SU-DHL-6 (cell line): ENCODE data around the gene GALR2.
A peak's percentile ranks its signal among the peaks of the same experiment; 100 is the strongest.
"Not testable (repeated sequence)": the region's sequence is repeated elsewhere in the genome, so short reads cannot be mapped to it uniquely, and the experiment has no call there.

Experiments
- H2AFZ ChIP-seq: fragments of 200-600 bp; sonication (generic); 2 replicates; pipeline ENCODE4 v1.6.1; 2014; ENCODE audit warnings: low read depth, mild to moderate bottlenecking, moderate library complexity, mixed read lengths, antibody characterized with exemption, low read length; ENCODE audit not compliant: severe bottlenecking
- H3F3A ChIP-seq: fragments of 200-600 bp; shearing (Covaris generic); 2 replicates; pipeline ENCODE4 v1.6.0; 2016; ENCODE audit warnings: antibody characterized with exemption, mild to moderate bottlenecking; ENCODE audit not compliant: insufficient read depth
- H3K27ac ChIP-seq: fragments of 200-600 bp; sonication (generic); 2 replicates; pipeline ENCODE4 v1.5.1; 2016; ENCODE audit warnings: low read depth, mild to moderate bottlenecking, low read length, moderate library complexity, mixed read lengths
- H3K27me3 ChIP-seq: fragments of 200-600 bp; sonication (generic), shearing (Covaris generic); 2 replicates; pipeline ENCODE4 v1.6.0; 2014; ENCODE audit warnings: mild to moderate bottlenecking, low read length
- H3K36me3 ChIP-seq: fragments of 200-600 bp; sonication (generic); 2 replicates; pipeline ENCODE4 v1.6.1; 2014; ENCODE audit warnings: mild to moderate bottlenecking, low read length, mixed read lengths
- H3K4me2 ChIP-seq: fragments of 300-600, 200-600 bp; shearing (Covaris generic), sonication (generic); 2 replicates; pipeline ENCODE4 v1.6.0; 2014; ENCODE audit warnings: low read length, low read depth, mild to moderate bottlenecking; ENCODE audit not compliant: poor library complexity, severe bottlenecking
- H3K4me3 ChIP-seq: fragments of 200-600 bp; sonication (generic); 2 replicates; pipeline ENCODE4 v1.5.1; 2014; ENCODE audit warnings: antibody characterized with exemption, low read length, mild to moderate bottlenecking, mixed read lengths; ENCODE audit not compliant: insufficient read depth, poor library complexity, severe bottlenecking
- H3K79me2 ChIP-seq: fragments of 200-600 bp; sonication (generic); 2 replicates; pipeline ENCODE4 v1.6.1; 2014; ENCODE audit warnings: mild to moderate bottlenecking, low read length, moderate library complexity; ENCODE audit not compliant: insufficient read depth
- H3K9ac ChIP-seq: fragments of 200-600 bp; sonication (generic); 2 replicates; pipeline ENCODE4 v1.7.0; 2014; ENCODE audit warnings: mild to moderate bottlenecking, low read length
- H3K9me2 ChIP-seq: fragments of 200-600 bp; sonication (generic); replicated peaks from 2 replicates; pipeline ENCODE4 v1.6.1; 2014; ENCODE audit warnings: low read length; ENCODE audit not compliant: insufficient read depth
- H3K9me3 ChIP-seq: fragments of 200-600 bp; sonication (generic); 2 replicates; pipeline ENCODE4 v1.6.1; 2014; ENCODE audit warnings: low read length, mixed read lengths; ENCODE audit not compliant: insufficient read depth
- H4K20me1 ChIP-seq: fragments of 200-600 bp; sonication (generic); 2 replicates; pipeline ENCODE4 v1.6.1; 2014; ENCODE audit warnings: low read depth, mild to moderate bottlenecking, antibody characterized with exemption, low read length, moderate library complexity, mixed read lengths
- EZH2phosphoT487 ChIP-seq: fragments of 200-600 bp; sonication (generic), shearing (Covaris generic); conservative IDR thresholded peaks from 2 replicates; pipeline ENCODE4 v1.6.1; 2018; ENCODE audit warnings: mild to moderate bottlenecking, antibody characterized with exemption, low read length, moderate library complexity, mixed read lengths
- TF ChIP-seq, protein P1 (sequence below): fragments of 200-600 bp; sonication (generic); IDR thresholded peaks from one replicate; pipeline ENCODE4 v1.5.1; 2017; ENCODE audit warnings: antibody characterized with exemption, mild to moderate bottlenecking, low read length, moderate library complexity; ENCODE audit not compliant: insufficient read depth, poor library complexity, severe bottlenecking

Gene GALR2

DNA sequence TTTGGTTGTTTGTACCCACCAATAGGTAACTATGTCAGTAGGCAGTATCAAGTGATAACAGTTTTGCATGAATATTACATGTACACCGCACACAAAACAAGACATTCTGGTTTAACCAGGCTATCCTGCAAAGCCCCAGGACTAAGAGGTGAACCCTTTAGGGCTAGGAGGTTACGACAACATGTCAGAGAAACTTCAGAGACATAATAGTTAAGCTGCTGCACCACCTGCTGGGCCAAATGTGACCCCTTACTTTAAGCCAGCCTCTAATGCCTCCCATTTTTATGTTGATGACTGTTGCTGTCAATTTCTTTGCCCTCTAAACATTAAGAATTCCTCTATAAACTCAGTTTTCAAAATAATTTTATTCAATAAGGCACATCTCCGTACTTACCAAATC is 17.7 kb upstream of the GALR2 start:
- Histone ChIP-seq H2AFZ (no peak overlapping the region), H3K79me2 (no peaks in the 10 kb centered on the region), H3F3A (no peaks in the 10 kb centered on the region; the same call in 1 of the 2 replicates), H3K27ac (no peak overlapping the region), H3K4me2 (no peak overlapping the region), H3K27me3 (no peaks in the 10 kb centered on the region), H3K9me3 (no peaks in the 10 kb centered on the region), H3K4me3 (no peak overlapping the region), H3K36me3 (peaks cover 14% of the 10 kb centered on the region), H4K20me1 (no peaks in the 10 kb centered on the region), H3K9me2 (no peaks in the 10 kb centered on the region), H3K9ac (no peak overlapping the region)
- no peak for TF ChIP-seq EZH2phosphoT487
- TF ChIP-seq, protein P1, sequence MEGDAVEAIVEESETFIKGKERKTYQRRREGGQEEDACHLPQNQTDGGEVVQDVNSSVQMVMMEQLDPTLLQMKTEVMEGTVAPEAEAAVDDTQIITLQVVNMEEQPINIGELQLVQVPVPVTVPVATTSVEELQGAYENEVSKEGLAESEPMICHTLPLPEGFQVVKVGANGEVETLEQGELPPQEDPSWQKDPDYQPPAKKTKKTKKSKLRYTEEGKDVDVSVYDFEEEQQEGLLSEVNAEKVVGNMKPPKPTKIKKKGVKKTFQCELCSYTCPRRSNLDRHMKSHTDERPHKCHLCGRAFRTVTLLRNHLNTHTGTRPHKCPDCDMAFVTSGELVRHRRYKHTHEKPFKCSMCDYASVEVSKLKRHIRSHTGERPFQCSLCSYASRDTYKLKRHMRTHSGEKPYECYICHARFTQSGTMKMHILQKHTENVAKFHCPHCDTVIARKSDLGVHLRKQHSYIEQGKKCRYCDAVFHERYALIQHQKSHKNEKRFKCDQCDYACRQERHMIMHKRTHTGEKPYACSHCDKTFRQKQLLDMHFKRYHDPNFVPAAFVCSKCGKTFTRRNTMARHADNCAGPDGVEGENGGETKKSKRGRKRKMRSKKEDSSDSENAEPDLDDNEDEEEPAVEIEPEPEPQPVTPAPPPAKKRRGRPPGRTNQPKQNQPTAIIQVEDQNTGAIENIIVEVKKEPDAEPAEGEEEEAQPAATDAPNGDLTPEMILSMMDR = no peak

DNA sequence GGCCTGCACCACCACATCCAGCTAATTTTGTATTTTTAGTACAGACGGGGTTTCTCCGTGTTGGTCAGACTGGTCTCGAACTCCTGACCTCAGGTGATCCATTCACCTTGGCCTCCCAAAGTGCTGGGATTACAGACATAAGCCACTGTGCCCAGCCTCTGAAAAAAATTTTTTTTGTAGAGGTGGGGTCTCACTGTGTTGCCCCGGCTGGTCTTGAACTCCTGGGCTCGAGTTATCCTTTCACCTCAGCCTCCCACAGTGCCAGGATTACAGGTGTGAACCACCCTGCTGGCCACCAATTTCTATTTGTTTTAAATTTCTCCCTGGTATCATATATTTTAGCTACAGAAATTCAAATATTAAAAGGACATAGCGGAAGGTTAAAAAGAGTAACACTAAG is 16.3 kb upstream of the GALR2 start:
- not testable (repeated sequence) for H3F3A ChIP-seq, H3K4me2 ChIP-seq, H3K9me3 ChIP-seq, H3K4me3 ChIP-seq, H3K79me2 ChIP-seq, H3K27me3 ChIP-seq, H3K9me2 ChIP-seq, H2AFZ ChIP-seq, H4K20me1 ChIP-seq, H3K27ac ChIP-seq, H3K9ac ChIP-seq
- H3K36me3 ChIP-seq = peaks cover 14% of the 10 kb centered on the region

DNA sequence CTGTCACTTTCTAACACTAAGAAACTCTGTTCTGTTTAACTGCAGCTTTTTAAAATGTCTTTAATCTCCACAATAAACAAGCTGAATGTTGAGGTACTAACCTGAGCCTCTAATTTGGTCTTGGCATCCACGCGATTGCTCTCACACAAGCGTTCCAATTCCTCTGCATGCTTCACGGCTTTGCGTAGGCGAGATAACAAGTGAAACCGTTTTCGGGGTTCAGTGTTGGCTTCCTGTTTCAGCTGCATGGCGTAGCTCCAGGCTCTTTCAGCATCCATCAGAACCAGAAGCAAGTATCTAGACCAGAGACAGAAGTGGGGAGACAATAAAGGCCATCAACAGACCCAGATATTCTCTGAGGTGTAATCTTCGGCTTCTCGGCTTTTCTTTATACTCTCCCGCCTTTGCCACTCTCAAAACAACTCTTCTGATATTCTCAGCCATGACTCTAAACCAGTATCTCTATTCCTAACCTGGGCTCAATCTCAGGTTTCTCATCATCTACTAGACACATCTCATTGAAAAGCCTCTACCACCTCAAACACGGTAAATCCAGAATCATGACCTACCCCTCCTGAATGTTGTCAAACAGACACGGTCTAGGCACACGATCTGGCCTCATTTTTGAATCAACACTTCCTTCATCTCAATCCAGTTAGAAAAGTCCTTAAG is 10.6 kb upstream of the GALR2 start:
- Histone ChIP-seq H3K4me2 (peak overlapping the region; percentile 20), H4K20me1 (no peaks in the 10 kb centered on the region), H3K9me3 (no peaks in the 10 kb centered on the region), H3K9me2 (no peaks in the 10 kb centered on the region), H3K27ac (peak overlapping the region; percentile 35; the same call in 1 of the 2 replicates), H3K36me3 (peaks cover 6% of the 10 kb centered on the region), H3K9ac (no peak overlapping the region), H3K79me2 (no peaks in the 10 kb centered on the region), H3F3A (no peaks in the 10 kb centered on the region), H2AFZ (no peak overlapping the region), H3K4me3 (no peak overlapping the region), H3K27me3 (no peaks in the 10 kb centered on the region)
- TF ChIP-seq, protein P1 = no peak
- TF ChIP-seq EZH2phosphoT487 = no peak

DNA sequence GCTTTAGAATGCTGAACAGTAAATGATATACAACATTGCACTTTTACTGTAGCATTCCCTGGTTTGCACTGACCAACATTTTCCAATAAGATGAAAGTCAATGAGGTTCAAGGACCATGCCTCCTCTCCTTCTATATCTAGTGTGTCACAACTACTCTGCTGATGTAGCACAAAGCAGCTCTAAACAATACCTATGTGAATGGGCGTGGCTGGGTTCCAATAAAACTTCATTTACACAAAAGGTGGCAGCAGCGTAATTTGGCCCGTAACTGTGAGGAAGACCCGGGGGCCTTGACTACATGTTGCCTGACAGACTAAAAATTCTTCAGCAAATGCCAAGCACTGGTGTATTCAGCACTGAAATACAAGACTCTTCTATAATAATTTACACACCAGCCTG is 8.8 kb upstream of the GALR2 start:
- peaks cover 9% of the 10 kb centered on the region for H3K79me2 ChIP-seq
- H4K20me1 ChIP-seq = no peaks in the 10 kb centered on the region
- TF ChIP-seq EZH2phosphoT487 = no peak
- TF ChIP-seq, protein P1 = no peak
- no peak overlapping the region for H2AFZ ChIP-seq
- no peaks in the 10 kb centered on the region for H3F3A ChIP-seq
- no peaks in the 10 kb centered on the region for H3K9me3 ChIP-seq
- H3K36me3 ChIP-seq = peaks cover 6% of the 10 kb centered on the region
- H3K27me3 ChIP-seq = no peaks in the 10 kb centered on the region
- H3K4me3 ChIP-seq = no peak overlapping the region
- no peak overlapping the region for H3K9ac ChIP-seq
- no peaks in the 10 kb centered on the region for H3K9me2 ChIP-seq
- no peak overlapping the region for H3K4me2 ChIP-seq
- no peak overlapping the region for H3K27ac ChIP-seq
